HepG2 (cell line): ENCODE measurements around the gene C1QTNF1. TPM values are rescaled to one million over a fixed set of nuclear protein-coding genes. Genes with fewer than 3 reads are reported as not detected.

Source experiments
- BORCS8-MEF2B ChIP-seq: sonication (generic); formaldehyde crosslinking; IDR thresholded peaks from 2 replicates; pipeline ENCODE4 v1.8.0; 2022; ENCODE audit warnings: mild to moderate bottlenecking, missing genetic modification reagents
- ETS1 ChIP-seq: sonication (generic); formaldehyde crosslinking; IDR thresholded peaks from 2 replicates; pipeline ENCODE4 v1.4.0; 2020; ENCODE audit warnings: missing genetic modification reagents
- LRRFIP1 ChIP-seq: sonication (generic); formaldehyde crosslinking; conservative IDR thresholded peaks from 2 replicates; pipeline ENCODE4 v1.4.0; 2020; ENCODE audit warnings: missing genetic modification reagents
- RAD21 ChIP-seq: fragments of 450-650 bp; formaldehyde crosslinking; IDR thresholded peaks from 2 replicates; pipeline ENCODE4 v1.5.0; 2020; ENCODE audit warnings: mild to moderate bottlenecking
- SNAPC4 ChIP-seq: sonication (generic); formaldehyde crosslinking; IDR thresholded peaks from 2 replicates; pipeline ENCODE4 v1.4.0; 2020; ENCODE audit warnings: mild to moderate bottlenecking, missing genetic modification reagents
- TAF15 ChIP-seq: fragments of 200-400 bp; formaldehyde crosslinking; IDR thresholded peaks from one replicate; pipeline ENCODE4 v1.6.1; 2018; ENCODE audit warnings: mild to moderate bottlenecking, low read depth, low read length; ENCODE audit not compliant: poor library complexity, severe bottlenecking
- ZBTB33 ChIP-seq: sonication (generic); formaldehyde crosslinking; IDR thresholded peaks from 2 replicates; pipeline ENCODE4 v1.4.0; 2020; ENCODE audit warnings: missing genetic modification reagents
- ZBTB38 ChIP-seq: sonication (generic); formaldehyde crosslinking; IDR thresholded peaks from 2 replicates; pipeline ENCODE4 v1.5.1; 2020; ENCODE audit warnings: mild to moderate bottlenecking, missing genetic modification reagents
- ZBTB49 ChIP-seq: sonication (generic); formaldehyde crosslinking; IDR thresholded peaks from 2 replicates; pipeline ENCODE4 v1.4.0; 2020; ENCODE audit warnings: missing genetic modification reagents, borderline replicate concordance
- ZFX ChIP-seq: sonication (generic); formaldehyde crosslinking; IDR thresholded peaks from 2 replicates; pipeline ENCODE4 v1.4.0; 2020; ENCODE audit warnings: mild to moderate bottlenecking, low read depth, missing genetic modification reagents, moderate library complexity
- ZNF44 ChIP-seq: sonication (generic); formaldehyde crosslinking; IDR thresholded peaks from 2 replicates; pipeline ENCODE4 v1.5.1; 2020; ENCODE audit warnings: mild to moderate bottlenecking, missing genetic modification reagents
- ZNF530 ChIP-seq: sonication (generic); formaldehyde crosslinking; IDR thresholded peaks from 2 replicates; pipeline ENCODE4 v1.5.0; 2020; ENCODE audit warnings: low read depth, mild to moderate bottlenecking, missing genetic modification reagents
- polyA plus RNA-seq, 8 experiments: library from polyadenylated mRNA; depleted of rRNA in 3 of 8; stranded (reverse) in 7 of 8; unstranded in 1 of 8; fragments of >200 nt; fragmentation: Illumina TruSeq in 4 of 8; extraction: Trizol in 4 of 8; gene quantifications; 2 replicates each; pipeline versions ENCODE4 v1.2.1 to v1.2.3, GENCODE V29; 2011 to 2016; ENCODE audit warnings: low read depth in 4 of 8, missing spikeins in 1 of 8, mixed read lengths in 1 of 8; ENCODE audit not compliant: insufficient read depth in 1 of 8
- total RNA-seq, 5 experiments: library from RNA; depleted of rRNA; stranded (reverse); fragments of >200 nt; fragmentation: Illumina TruSeq; extraction: Trizol; gene quantifications; 2 replicates each; pipeline ENCODE4 v1.2.3, GENCODE V29; 2016; ENCODE audit warnings: low read depth in 1 of 5

The C1QTNF1 gene
- total and polyA plus RNA-seq, 2 of the 13 experiments (the other 11 are each of a cell fraction or from before 2014, with no cell fraction given) = 0.18 to 0.86 TPM

- TF ChIP-seq ZBTB33 (CRISPR knock-in tag) (peak; percentile 84; the same call in 1 of the 2 replicates), BORCS8-MEF2B (CRISPR knock-in tag) (peak; percentile 49; the same call in 1 of the 2 replicates), RAD21 (CRISPR knock-in tag) (peak; percentile 67), LRRFIP1 (CRISPR knock-in tag) (no peak), ZBTB49 (no peak), ZNF530 (no peak), ZBTB38 (CRISPR knock-in tag) (peak; percentile 81; the same call in 1 of the 2 replicates), TAF15 (no peak), ZNF44 (CRISPR knock-in tag) (0 out of 2 replicates have a peak, but pooled peaks have one; percentile 60), ETS1 (no peak), SNAPC4 (CRISPR knock-in tag) (no peak), ZFX (CRISPR knock-in tag) (peak; percentile 53; the same call in 1 of the 2 replicates)
Measured at GRCh38 chr17:78993241-78993956, 30.6 kb upstream of the C1QTNF1 start (continued).
